CD4-positive, alpha-beta memory T cell (primary cell): ENCODE results near the gene LILRB1. TPM values are rescaled to one million over a fixed set of nuclear protein-coding genes. Genes with fewer than 3 reads are reported as not detected.
"Not testable (repeated sequence)": the region's sequence is repeated elsewhere in the genome, so short reads cannot be mapped to it uniquely, and the experiment has no call there.

ENCODE experiments used
- CTCF ChIA-PET: fragments of 350-600 bp; sonication (Branson Sonifier 250); formaldehyde crosslinking; loops from one replicate; lab custom pipeline; 2021; ENCODE audit warnings: inconsistent platforms; ENCODE audit not compliant: partially characterized antibody; lab: Charles Lee
- POLR2A ChIA-PET: fragments of 350-600 bp; sonication (Branson Sonifier 250); formaldehyde crosslinking; loops from one replicate; lab custom pipeline; 2021; ENCODE audit not compliant: partially characterized antibody; lab: Charles Lee
- DNase-seq, 5 donors: peaks; one replicate each; pipeline versions ENCODE4 v3.0.0 to v3.0.0-alpha.2; 2020 to 2022; ENCODE audit warnings: mixed read lengths in 1 of 5
- H3K27ac ChIP-seq: one replicate; pipeline ENCODE4 v1.7.0; 2013; ENCODE audit warnings: low read depth, low read length
- H3K27me3 ChIP-seq: 2 replicates; pipeline ENCODE4 v1.7.0; 2013; ENCODE audit warnings: mild to moderate bottlenecking, low read length, moderate library complexity; ENCODE audit not compliant: insufficient read depth
- H3K36me3 ChIP-seq: 2 replicates; pipeline ENCODE4 v1.7.0; 2013; ENCODE audit warnings: mild to moderate bottlenecking, low read length, moderate library complexity; ENCODE audit not compliant: insufficient read depth
- H3K4me1 ChIP-seq: 2 replicates; pipeline ENCODE4 v1.7.0; 2013; ENCODE audit warnings: mild to moderate bottlenecking, low read length, moderate library complexity; ENCODE audit not compliant: insufficient read depth
- H3K4me3 ChIP-seq, 2 donors: one replicate each; pipeline ENCODE4 v1.7.0; 2013; ENCODE audit warnings: low read length in 2 of 2, mild to moderate bottlenecking in 1 of 2
- H3K9me3 ChIP-seq, 2 donors: one replicate each; pipeline ENCODE4 v1.7.0; 2013; ENCODE audit warnings: low read length in 2 of 2, control low read depth in 1 of 2; ENCODE audit not compliant: control insufficient read depth in 1 of 2
- H3K27ac Mint-ChIP-seq, 7 donors: one replicate each; pipeline ENCODE4 v1.8.0; 2020 to 2021; ENCODE audit warnings: mixed read lengths in 7 of 7, mild to moderate bottlenecking in 6 of 7, inconsistent platforms in 3 of 7, moderate library complexity in 3 of 7
- H3K27me3 Mint-ChIP-seq, 2 donors: one replicate each; pipeline ENCODE4 v1.8.0; 2020 to 2021; ENCODE audit warnings: mixed read lengths in 2 of 2
- H3K36me3 Mint-ChIP-seq, 2 donors: one replicate each; pipeline ENCODE4 v1.8.0; 2020 to 2021; ENCODE audit warnings: mixed read lengths in 2 of 2, inconsistent platforms in 1 of 2, mild to moderate bottlenecking in 1 of 2
- H3K4me1 Mint-ChIP-seq, 4 donors: one replicate each; pipeline ENCODE4 v1.8.0; 2020 to 2021; ENCODE audit warnings: mixed read lengths in 4 of 4, mild to moderate bottlenecking in 1 of 4
- H3K4me3 Mint-ChIP-seq, 8 donors: one replicate each; pipeline ENCODE4 v1.8.0; 2020 to 2021; ENCODE audit warnings: mixed read lengths in 8 of 8, mild to moderate bottlenecking in 7 of 8, moderate library complexity in 6 of 8, inconsistent platforms in 3 of 8
- H3K9me3 Mint-ChIP-seq, 8 donors: one replicate each; pipeline ENCODE4 v1.8.0; 2020 to 2021; ENCODE audit warnings: mixed read lengths in 8 of 8, mild to moderate bottlenecking in 5 of 8, inconsistent platforms in 3 of 8, moderate library complexity in 1 of 8
- intact Hi-C: fragments of 100-400 bp; cut with micrococcal nuclease; formaldehyde crosslinking; loops from one replicate; pipeline ENCODE4 v1.15.1; 2023
- polyA plus RNA-seq, 2 donors: library from polyadenylated mRNA; unstranded; fragments of 300-500 nt; fragmentation: Illumina TruSeq; gene quantifications; one replicate each; pipeline ENCODE4 v1.2.3, GENCODE V29; 2021
- total RNA-seq, 2 experiments: library from RNA; stranded (reverse); gene quantifications; one replicate each; pipeline ENCODE4 v1.2.3, GENCODE V29; 2021

The LILRB1 gene
- total and polyA plus RNA-seq, 4 experiments from 2014 or later, result 0.34 to 1.6 (median 0.64) TPM; not detected in 1

DNA sequence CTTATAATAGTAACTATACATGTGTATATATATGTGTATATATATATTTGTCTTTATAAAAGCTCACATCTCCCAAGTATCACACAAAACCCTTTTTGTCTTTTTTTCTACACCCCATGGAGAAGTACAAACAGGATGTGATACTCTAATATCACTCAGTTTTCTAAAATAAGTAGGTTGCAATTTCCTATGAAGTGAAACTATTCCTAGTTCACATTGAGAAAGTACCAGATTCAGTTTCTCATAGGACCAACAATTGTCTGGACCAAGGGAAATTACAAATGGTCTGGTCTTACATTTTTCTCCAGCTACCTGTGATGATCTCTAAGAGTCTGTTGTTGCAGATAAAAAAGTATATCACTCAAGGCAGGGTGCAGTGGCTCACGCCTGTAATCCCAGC is 17.9 kb upstream of the LILRB1 start:
- ChIA-PET CTCF (no interaction called here), POLR2A (no interaction called here)
- no peak overlapping the region for H3K27ac ChIP-seq

DNA sequence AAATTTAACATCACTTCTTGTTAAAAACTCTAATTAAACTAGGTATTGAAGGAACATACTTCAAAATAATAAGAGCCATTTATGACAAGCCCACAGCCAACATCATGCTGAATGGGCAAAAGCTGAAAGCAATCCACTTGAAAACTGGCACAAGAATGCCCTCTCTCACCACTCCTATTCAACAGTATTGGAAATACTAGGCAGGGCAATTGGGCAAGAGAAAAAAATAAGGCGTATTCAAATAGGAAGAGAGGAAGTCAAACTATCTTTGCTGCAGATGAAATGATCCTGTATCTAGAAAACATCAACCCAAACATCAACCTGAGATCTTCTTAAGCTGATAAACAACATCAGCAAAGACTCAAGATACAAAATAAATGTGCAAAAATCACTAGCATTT is 15.6 kb upstream of the LILRB1 start:
- H3K4me3 Mint-ChIP-seq, result no peak overlapping the region
- CTCF ChIA-PET, result no interaction called here
- intact Hi-C loops, result no loop called here
- H3K27ac Mint-ChIP-seq, result no peak overlapping the region
- POLR2A ChIA-PET, result no interaction called here
- no peak for DNase-seq
- no peaks in the 10 kb centered on the region for H3K9me3 ChIP-seq
- peaks cover 3 to 7% of the 10 kb centered on the region in 2 donors for H3K27me3 Mint-ChIP-seq
- H3K9me3 Mint-ChIP-seq, result peaks cover 0 to 23% (median 9%) of the 10 kb centered on the region in 8 donors
- H3K4me3 ChIP-seq, result no peak overlapping the region
- no peaks in the 10 kb centered on the region for H3K27me3 ChIP-seq
- H3K4me1 Mint-ChIP-seq, result no peaks in the 10 kb centered on the region
- no peaks in the 10 kb centered on the region for H3K36me3 ChIP-seq
- H3K36me3 Mint-ChIP-seq, result no peaks in the 10 kb centered on the region
- H3K4me1 ChIP-seq, result no peaks in the 10 kb centered on the region
- H3K27ac ChIP-seq, result no peak overlapping the region

More for the DNA sequence above, 17.9 kb upstream of the LILRB1 start:
- H3K4me3 Mint-ChIP-seq, result no peak overlapping the region
- no peaks in the 10 kb centered on the region for H3K4me1 Mint-ChIP-seq
- no peaks in the 10 kb centered on the region for H3K36me3 Mint-ChIP-seq
- no peak overlapping the region for H3K4me3 ChIP-seq
- H3K27me3 Mint-ChIP-seq, result peaks cover 9 to 10% of the 10 kb centered on the region in 2 donors
- no peak for DNase-seq
- H3K27me3 ChIP-seq, result no peaks in the 10 kb centered on the region
- no peaks in the 10 kb centered on the region for H3K4me1 ChIP-seq
- H3K27ac Mint-ChIP-seq, result no peak overlapping the region
- no peaks in the 10 kb centered on the region for H3K9me3 ChIP-seq
- intact Hi-C loops, result no loop called here
- H3K9me3 Mint-ChIP-seq, result peaks cover 0 to 23% (median 9%) of the 10 kb centered on the region in 8 donors
- H3K36me3 ChIP-seq, result no peaks in the 10 kb centered on the region

DNA sequence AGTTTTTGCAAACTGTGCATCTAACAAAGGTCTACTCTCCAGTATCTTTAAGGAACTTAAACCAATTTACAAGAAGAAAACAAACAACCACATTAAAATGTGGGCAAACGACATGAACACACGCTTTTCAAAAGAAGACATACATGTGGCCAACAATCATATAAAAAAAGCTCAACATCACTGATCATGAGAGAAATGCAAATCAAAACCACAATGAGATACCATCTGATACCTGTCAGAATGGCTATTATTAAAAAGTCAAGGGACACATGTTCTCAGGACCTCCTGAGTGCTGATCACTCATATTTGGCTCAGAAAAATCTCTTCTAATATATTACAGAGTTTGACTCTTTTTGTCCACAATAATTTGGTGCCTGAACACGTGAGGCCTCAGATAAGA is 14.2 kb upstream of the LILRB1 start:
- no peaks in the 10 kb centered on the region for H3K4me1 Mint-ChIP-seq
- DNase-seq, result no peak
- H3K27ac Mint-ChIP-seq, result no peak overlapping the region
- CTCF ChIA-PET, result no interaction called here
- H3K27ac ChIP-seq, result no peak overlapping the region
- H3K4me3 Mint-ChIP-seq, result no peak overlapping the region
- H3K9me3 Mint-ChIP-seq, result peaks cover 0 to 16% (median 8%) of the 10 kb centered on the region in 8 donors
- H3K4me1 ChIP-seq, result no peaks in the 10 kb centered on the region
- no peaks in the 10 kb centered on the region for H3K36me3 Mint-ChIP-seq
- POLR2A ChIA-PET, result no interaction called here
- no peaks in the 10 kb centered on the region for H3K36me3 ChIP-seq
- H3K27me3 ChIP-seq, result no peaks in the 10 kb centered on the region
- H3K27me3 Mint-ChIP-seq, result peaks cover 2 to 4% of the 10 kb centered on the region in 2 donors
- H3K9me3 ChIP-seq, result no peaks in the 10 kb centered on the region
- intact Hi-C loops, result no loop called here
- no peak overlapping the region for H3K4me3 ChIP-seq

DNA sequence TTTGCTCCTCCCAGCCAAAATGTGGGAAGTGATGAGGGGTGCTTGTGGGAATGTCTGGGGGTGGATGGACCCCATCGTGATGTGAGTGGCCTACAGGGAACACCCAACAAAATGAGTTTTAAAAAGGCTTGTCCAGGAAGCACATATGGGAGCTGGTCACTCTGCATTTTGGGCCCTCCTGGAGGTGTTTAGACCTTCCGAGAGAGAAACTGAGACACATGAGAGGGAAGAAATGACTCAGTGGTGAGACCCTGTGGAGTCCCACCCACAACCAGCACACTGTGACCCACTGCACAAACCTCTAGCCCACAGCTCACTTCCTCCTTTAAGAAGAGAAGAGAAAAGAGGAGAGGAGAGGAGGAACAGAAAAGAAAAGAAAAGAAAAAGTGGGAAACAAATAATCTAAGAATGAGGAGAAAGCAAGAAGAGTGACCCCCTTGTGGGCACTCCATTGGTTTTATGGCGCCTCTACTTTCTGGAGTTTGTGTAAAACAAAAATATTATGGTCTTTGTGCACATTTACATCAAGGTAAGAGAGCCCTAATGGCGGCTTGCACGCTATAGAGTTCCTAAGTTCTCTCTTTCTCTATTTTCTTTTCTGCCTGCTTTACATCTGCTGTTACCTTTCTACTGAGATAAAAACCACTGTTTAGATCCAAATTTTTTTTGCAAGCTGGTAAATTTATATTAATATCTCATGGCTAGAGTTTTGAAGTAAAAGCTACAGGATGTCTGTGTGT is 13.3 kb upstream of the LILRB1 start:
- H3K9me3 Mint-ChIP-seq, result peaks cover 0 to 16% (median 8%) of the 10 kb centered on the region in 8 donors
- no peaks in the 10 kb centered on the region for H3K4me1 Mint-ChIP-seq
- Histone ChIP-seq H3K9me3 (no peaks in the 10 kb centered on the region), H3K4me3 (no peak overlapping the region), H3K36me3 (no peaks in the 10 kb centered on the region), H3K4me1 (no peaks in the 10 kb centered on the region), H3K27me3 (no peaks in the 10 kb centered on the region), H3K27ac (no peak overlapping the region)
- no peak for DNase-seq
- H3K27ac Mint-ChIP-seq, result no peak overlapping the region
- H3K27me3 Mint-ChIP-seq, result peaks cover 2 to 4% of the 10 kb centered on the region in 2 donors
- H3K4me3 Mint-ChIP-seq, result no peak overlapping the region
- ChIA-PET CTCF (no interaction called here), POLR2A (no interaction called here)
- intact Hi-C loops, result no loop called here
- H3K36me3 Mint-ChIP-seq, result no peaks in the 10 kb centered on the region

DNA sequence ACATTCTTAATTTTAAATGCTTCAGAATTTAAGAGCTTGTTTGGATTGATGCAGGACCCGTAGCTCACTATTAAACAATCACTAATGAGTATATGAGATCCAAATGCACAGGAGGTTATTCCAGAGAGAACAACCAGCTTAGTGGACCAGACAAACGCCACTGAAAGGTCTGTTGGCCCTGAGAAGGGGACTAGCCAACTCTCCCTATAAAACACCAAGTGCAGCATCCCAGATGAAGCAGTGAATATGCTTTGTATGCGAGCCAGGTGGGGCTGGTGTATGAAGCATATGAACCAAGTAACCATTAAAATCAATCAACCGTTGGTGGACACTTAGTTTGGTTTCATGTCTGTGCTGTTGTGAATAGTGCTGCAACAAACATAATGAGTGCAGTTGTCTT is 9.8 kb upstream of the LILRB1 start:
- Histone ChIP-seq H3K27ac (no peak overlapping the region), H3K36me3 (no peaks in the 10 kb centered on the region), H3K4me1 (no peaks in the 10 kb centered on the region), H3K27me3 (no peaks in the 10 kb centered on the region), H3K9me3 (no peaks in the 10 kb centered on the region), H3K4me3 (no peak overlapping the region)
- no peak overlapping the region for H3K4me3 Mint-ChIP-seq
- POLR2A ChIA-PET, result no interaction called here
- CTCF ChIA-PET, result no interaction called here
- H3K4me1 Mint-ChIP-seq, result peaks cover 0 to 2% (median 0%) of the 10 kb centered on the region in 4 donors
- H3K36me3 Mint-ChIP-seq, result no peaks in the 10 kb centered on the region
- H3K27me3 Mint-ChIP-seq, result peaks cover 8% of the 10 kb centered on the region in 2 donors
- no peak for DNase-seq
- intact Hi-C loops, result no loop called here
- H3K27ac Mint-ChIP-seq, result no peak overlapping the region
- H3K9me3 Mint-ChIP-seq, result peaks cover 0 to 10% (median 0%) of the 10 kb centered on the region in 8 donors

DNA sequence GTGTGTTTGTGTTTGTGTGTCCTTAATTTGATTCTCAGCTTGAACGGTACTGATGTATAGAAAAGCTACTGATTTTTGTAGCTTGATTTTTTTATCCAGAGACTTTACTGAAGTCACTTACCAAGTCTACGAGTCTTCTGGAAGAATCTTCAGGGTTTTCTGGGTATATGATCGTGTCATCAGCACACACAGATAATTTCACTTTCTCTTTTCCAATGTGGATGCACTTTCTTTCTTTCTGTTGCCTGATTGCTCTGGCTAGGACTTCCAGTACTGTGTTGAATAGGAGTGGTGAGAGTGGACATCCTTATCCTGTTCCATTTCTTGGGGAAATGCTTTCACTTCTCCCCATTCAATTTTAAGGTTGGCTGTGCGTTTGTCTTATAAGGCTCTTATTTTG is 7.9 kb upstream of the LILRB1 start:
- intact Hi-C loops, result no loop called here
- Histone ChIP-seq H3K27me3 (no peaks in the 10 kb centered on the region), H3K36me3 (no peaks in the 10 kb centered on the region), H3K4me3 (no peak overlapping the region), H3K9me3 (no peaks in the 10 kb centered on the region), H3K27ac (no peak overlapping the region), H3K4me1 (no peaks in the 10 kb centered on the region)
- ChIA-PET CTCF (no interaction called here), POLR2A (no interaction called here)
- H3K4me1 Mint-ChIP-seq, result peaks cover 0 to 2% (median 0%) of the 10 kb centered on the region in 4 donors
- peaks cover 16 to 17% of the 10 kb centered on the region in 2 donors for H3K27me3 Mint-ChIP-seq
- peak overlapping the region in 1 of 7 donors; percentile 19 for H3K27ac Mint-ChIP-seq
- no peak for DNase-seq
- H3K4me3 Mint-ChIP-seq, result no peak overlapping the region
- H3K36me3 Mint-ChIP-seq, result no peaks in the 10 kb centered on the region
- H3K9me3 Mint-ChIP-seq, result peaks cover 0 to 6% (median 0%) of the 10 kb centered on the region in 8 donors

DNA sequence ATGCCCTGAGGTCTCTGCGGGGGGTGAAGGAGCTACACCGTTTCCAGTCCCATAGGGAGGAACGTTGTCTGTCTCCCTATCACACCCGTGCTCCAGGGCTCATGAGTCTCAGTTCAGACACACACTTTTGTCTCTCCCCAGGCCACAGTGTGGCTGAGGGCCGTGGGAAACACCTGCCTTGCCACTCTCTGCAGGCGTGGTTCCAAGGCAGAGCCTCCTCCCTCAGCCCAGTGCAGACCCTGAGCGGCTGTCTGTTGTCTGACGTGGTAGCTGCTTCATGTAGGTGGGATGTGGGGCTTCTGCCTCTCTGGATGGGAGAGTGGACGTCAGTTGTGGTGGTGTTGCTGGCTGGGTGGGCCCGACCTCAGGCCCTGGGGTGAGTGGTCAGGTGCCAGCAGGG is 6.0 kb upstream of the LILRB1 start:
- peaks cover 24 to 30% of the 10 kb centered on the region in 2 donors for H3K27me3 Mint-ChIP-seq
- H3K27me3 ChIP-seq, H3K9me3 Mint-ChIP-seq, H3K36me3 Mint-ChIP-seq, CTCF ChIA-PET, H3K27ac Mint-ChIP-seq, POLR2A ChIA-PET, intact Hi-C loops, H3K9me3 ChIP-seq, DNase-seq, H3K4me1 ChIP-seq, H3K4me3 ChIP-seq, H3K36me3 ChIP-seq, H3K4me3 Mint-ChIP-seq, H3K4me1 Mint-ChIP-seq, H3K27ac ChIP-seq: not testable (repeated sequence)
